ENCODE results near the gene TSPOAP1.
"Not testable (repeated sequence)": the region's sequence is repeated elsewhere in the genome, so short reads cannot be mapped to it uniquely, and the experiment has no call there.

TSPOAP1 gene

DNA sequence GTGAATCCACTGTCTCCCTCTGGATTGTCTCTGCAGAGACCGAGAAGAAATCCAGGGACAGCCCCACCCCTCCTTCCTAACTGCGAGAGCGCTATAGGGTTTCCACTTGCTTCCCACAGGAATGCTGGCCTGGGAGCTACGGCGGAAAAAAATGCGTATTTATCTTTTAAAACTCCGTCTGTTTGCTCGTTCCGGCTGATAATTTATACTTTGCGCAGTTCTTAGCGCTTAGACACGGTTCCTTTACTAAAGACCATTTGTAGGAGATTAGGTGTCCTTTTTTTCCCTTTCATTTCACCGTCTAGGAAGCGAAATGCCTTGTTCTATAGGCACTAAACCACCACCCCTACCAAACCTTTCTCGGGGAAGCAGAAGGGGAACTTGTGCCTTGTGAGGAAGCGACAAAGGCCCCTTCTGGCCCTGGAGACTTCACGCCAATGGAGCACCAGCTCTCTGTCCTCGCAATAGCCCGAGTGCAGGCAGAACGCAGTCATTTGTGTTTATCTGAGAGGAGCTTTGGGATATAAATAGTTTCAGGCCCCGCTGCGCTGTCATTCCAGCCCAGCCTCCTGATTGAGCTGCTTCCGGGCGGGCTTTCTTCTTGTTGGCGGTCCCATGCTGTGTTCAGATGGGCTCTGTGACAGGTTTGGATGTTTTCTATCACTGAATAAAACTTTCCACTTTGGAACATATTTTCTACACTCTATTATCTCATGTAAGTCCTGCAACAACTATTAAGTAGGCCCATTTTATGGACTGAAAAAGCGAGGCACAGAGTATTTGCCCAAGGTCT is 24.2 kb upstream of the TSPOAP1 start:
- Histone ChIP-seq H3K9ac (ENCODE audit: low read depth, low read length) (peak overlapping the region; percentile 85), H3K9me3 (ENCODE audit: control insufficient read depth, insufficient read depth, low read length) (no peaks in the 10 kb centered on the region), H3K4me1 (ENCODE audit: insufficient read depth, low read length) (peaks cover 4% of the 10 kb centered on the region), H3K36me3 (ENCODE audit: insufficient read depth, low read length) (peaks cover 23% of the 10 kb centered on the region)

DNA sequence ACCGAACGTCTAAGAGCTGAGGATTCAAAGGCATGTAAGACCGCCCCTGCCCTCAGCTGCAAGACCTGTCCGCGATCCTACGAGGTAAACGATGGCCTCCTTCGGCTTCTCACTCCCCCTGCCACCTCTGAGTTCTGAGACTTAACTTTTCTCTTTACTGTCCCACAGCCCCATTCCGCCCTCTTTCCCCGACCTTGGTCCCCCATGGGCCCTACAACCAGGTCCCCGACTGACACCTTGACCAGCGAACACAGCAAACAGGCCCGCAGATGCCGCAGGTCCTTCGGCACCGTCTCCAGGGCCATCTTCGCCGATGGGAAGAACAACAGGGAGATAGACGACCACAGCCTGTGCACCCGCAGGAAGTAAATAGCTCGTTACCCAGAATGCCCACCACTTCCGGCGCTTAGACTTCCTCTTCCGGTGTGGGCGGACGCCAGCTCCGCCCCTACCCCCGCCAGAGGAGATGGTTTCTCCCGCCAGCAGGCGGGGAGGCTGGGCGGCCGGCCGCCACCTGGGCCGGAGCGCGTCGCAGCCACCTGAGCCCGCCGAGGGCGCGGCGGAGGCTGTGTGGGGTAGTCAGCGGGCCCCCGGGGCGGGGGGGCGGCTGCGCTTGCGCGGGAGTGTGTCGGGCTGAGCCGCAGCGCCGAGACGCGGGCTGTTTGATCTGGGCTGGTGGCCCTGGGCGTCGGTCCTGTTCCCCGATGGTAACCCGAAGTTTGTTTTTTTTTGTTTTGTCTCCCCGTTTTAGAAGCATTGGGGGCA is 23.4 kb upstream of the TSPOAP1 start, which contains the start of gene SUPT4H1:
Gene SUPT4H1, minus strand, starts transcription at position 371 of the 765 bp plus-strand sequence. Its CDS starts 66 bp downstream, at position 305.
- H3K9me3 ChIP-seq (ENCODE audit: control insufficient read depth, insufficient read depth, low read length): no peaks in the 10 kb centered on the region
- H3K9ac ChIP-seq (ENCODE audit: low read depth, low read length): peak within 1 kb of the TSS; percentile 85
- H3K4me1 ChIP-seq (ENCODE audit: insufficient read depth, low read length): peaks cover 4% of the 10 kb centered on the region
- H3K36me3 ChIP-seq (ENCODE audit: insufficient read depth, low read length): peaks cover 31% of the 10 kb centered on the region

DNA sequence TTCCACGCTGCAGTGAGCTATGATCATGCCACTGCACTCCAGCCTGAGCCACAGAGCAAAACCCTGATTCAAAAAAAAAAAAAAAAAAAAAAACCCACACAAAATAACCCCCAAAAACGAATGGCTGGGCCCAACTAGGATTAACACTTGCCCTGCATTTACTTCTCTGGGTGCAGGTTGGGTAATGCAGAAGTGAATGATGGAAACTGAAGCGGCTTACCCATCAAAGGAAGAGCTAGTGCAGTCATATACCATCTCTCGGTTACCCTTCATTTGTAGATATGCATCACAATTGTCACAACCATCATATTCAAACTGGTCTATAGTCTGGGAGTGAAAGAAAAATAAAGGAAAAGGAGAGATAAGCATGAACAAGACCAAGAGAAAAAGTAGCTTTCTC is 22.6 kb upstream of the TSPOAP1 start:
- H3K9me3 ChIP-seq (ENCODE audit: control insufficient read depth, insufficient read depth, low read length): no peaks in the 10 kb centered on the region
- H3K4me1 ChIP-seq (ENCODE audit: insufficient read depth, low read length): peaks cover 4% of the 10 kb centered on the region
- peaks cover 35% of the 10 kb centered on the region for H3K36me3 ChIP-seq (ENCODE audit: insufficient read depth, low read length)
- H3K9ac ChIP-seq (ENCODE audit: low read depth, low read length): peak overlapping the region; percentile 85

DNA sequence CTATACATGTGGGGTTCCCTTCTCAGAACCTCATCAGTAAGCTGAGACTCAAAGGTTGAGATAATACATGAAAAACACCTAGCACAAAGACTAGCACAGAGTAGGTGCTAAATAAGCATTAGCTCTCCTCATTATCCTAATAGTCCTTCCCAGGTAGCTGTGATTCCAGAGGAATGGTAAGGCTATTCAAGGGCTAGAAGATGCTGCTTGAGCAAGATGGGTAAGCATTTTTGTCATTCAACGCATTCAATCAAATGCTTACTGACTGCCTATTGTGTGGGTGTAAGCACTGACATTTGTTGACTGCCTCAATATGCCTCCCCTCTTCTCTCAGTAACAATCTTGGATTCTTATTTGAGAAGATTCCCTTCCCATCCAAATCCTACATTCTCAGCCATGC is 19.4 kb upstream of the TSPOAP1 start:
- Histone ChIP-seq H3K9me3 (ENCODE audit: control insufficient read depth, insufficient read depth, low read length) (no peaks in the 10 kb centered on the region), H3K36me3 (ENCODE audit: insufficient read depth, low read length) (peaks cover 55% of the 10 kb centered on the region), H3K9ac (ENCODE audit: low read depth, low read length) (no peak overlapping the region), H3K4me1 (ENCODE audit: insufficient read depth, low read length) (no peaks in the 10 kb centered on the region; the same call in 1 of the 2 replicates)

DNA sequence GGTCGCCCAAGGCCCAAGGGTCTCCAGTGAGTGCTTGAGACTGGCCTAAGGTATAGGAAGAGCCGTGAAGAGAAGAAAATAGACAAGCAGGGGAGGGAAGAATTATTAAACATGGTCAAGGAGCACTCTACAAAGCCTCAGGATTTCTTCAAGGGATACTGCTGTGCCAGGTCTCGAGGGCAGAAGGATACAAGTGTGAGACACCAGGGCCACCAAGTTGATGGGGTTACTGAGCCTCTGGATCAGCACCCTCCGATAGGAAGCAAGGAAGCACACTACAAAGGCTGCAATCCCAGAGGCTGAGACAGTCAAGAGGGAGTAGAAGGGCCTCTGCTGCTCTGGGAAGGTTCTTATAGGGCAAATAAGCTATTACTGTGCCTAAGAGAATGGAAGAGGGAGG is 16.9 kb upstream of the TSPOAP1 start:
- no peak overlapping the region for H3K9ac ChIP-seq (ENCODE audit: low read depth, low read length)
- H3K4me1 ChIP-seq (ENCODE audit: insufficient read depth, low read length): no peaks in the 10 kb centered on the region
- H3K36me3 ChIP-seq (ENCODE audit: insufficient read depth, low read length): peaks cover 52% of the 10 kb centered on the region
- no peaks in the 10 kb centered on the region for H3K9me3 ChIP-seq (ENCODE audit: control insufficient read depth, insufficient read depth, low read length)

DNA sequence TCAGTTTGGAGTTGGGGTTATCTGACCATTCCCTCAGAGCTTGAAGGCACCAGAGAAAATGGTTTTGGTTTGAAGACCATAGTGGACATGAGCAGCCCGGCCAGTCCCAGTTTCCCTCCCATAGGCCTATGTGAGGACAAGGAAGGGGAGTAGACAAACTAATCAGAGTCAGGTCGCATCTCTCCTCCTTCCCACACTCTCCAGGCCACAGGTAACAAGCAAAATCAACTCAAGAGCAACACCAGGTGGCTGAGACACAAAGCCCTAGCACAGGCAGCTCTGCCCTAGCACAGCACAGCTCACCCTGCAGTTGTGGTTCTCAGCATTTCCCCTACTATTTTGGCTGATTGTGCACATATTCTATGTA is 16.2 kb upstream of the TSPOAP1 start:
- no peak overlapping the region for H3K9ac ChIP-seq (ENCODE audit: low read depth, low read length)
- H3K9me3 ChIP-seq (ENCODE audit: control insufficient read depth, insufficient read depth, low read length): no peaks in the 10 kb centered on the region
- H3K36me3 ChIP-seq (ENCODE audit: insufficient read depth, low read length): peaks cover 50% of the 10 kb centered on the region
- peaks cover 5% of the 10 kb centered on the region for H3K4me1 ChIP-seq (ENCODE audit: insufficient read depth, low read length)

DNA sequence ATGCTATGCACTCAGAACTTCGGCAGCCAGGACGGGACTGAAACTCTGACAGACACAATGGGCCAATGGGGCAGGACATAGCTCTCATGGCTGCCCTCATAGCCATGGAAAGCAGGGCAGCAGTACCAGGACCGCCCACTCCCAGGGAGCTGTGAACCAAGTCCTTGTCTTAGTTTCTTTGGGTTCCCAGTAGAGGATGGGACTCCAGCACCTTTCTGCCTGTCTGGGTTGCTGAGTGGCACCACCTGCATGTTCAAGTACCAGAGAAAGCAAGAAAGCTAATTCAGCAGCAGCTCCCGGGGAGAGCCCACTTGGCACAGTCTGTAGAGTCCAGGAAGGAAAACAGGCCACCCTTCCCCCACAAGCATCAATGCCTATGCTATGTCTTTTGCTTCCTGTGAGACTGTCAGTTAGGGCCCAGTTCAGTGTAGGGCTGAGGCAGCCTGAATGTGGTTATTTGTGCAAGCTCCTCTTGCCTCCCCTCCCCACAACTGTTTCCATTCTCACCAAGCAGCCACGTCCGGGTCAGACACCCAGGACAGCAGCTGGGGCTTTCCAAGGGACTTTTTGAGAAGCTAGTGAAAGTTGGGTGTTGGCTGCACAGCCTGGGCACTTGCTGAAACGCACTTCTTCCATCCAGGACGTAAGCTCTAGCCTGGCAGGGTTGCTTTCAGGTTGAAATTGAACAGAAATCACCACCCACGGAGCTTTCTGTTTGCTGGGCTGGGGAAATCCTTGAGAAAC is 15.6 kb upstream of the TSPOAP1 start:
- Histone ChIP-seq H3K9ac (ENCODE audit: low read depth, low read length) (no peak overlapping the region), H3K9me3 (ENCODE audit: control insufficient read depth, insufficient read depth, low read length) (no peaks in the 10 kb centered on the region), H3K36me3 (ENCODE audit: insufficient read depth, low read length) (peaks cover 45% of the 10 kb centered on the region), H3K4me1 (ENCODE audit: insufficient read depth, low read length) (peaks cover 11% of the 10 kb centered on the region)

DNA sequence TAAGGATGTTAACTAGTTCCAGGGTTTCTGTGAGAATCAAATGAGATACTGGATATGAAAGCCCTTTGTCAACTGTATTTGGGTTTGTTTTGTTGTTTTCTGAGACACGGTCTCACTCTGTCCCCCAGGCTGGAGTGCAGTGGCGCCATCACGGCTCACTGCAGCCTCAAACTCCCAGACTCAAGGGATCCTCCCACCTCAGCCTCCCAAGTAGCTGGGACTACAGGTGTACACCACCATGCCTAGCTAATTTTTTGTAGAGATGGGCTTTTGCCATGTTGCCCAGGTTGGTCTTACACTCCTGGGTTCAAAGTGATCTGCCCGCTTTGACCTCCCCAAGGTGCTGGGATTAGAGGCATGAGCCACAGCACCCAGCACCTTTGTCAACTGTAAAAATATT is 14.5 kb upstream of the TSPOAP1 start:
- H3K36me3 ChIP-seq (ENCODE audit: insufficient read depth, low read length): peaks cover 35% of the 10 kb centered on the region
- H3K9me3 ChIP-seq (ENCODE audit: control insufficient read depth, insufficient read depth, low read length): no peaks in the 10 kb centered on the region
- H3K9ac ChIP-seq (ENCODE audit: low read depth, low read length): no peak overlapping the region
- H3K4me1 ChIP-seq (ENCODE audit: insufficient read depth, low read length): peaks cover 18% of the 10 kb centered on the region

DNA sequence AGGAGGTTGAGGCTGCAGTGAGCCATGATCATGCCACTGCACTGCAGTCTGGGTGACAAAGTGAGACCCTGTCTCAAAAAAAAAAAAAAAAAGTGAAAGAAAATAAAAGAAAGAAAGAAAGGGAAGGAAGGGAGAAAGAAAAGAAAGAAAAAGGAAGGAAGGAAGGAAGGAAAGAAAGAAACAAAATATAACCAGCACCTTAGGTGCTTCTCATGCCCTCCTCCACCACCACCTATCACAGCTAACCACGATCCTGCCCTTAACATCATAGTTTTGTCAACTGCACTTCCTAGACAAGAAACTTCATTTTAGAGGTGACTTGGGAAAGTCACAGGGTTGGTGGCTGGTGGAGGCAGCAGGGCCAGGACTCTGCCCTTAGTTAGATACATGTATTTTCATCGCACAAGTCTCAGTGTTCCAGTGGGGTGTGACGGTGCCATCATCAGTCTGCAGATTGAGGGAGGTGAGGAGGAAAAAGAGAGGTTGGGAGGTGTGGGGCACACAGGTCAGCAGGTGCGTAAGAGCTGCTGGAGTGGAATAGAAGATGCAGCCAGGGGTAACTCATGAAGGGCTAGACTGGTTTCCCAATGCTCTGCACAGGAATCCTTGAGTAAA is 13.4 kb upstream of the TSPOAP1 start:
- Histone ChIP-seq H3K9me3 (ENCODE audit: control insufficient read depth, insufficient read depth, low read length) (no peaks in the 10 kb centered on the region), H3K9ac (ENCODE audit: low read depth, low read length) (no peak overlapping the region), H3K4me1 (ENCODE audit: insufficient read depth, low read length) (peaks cover 26% of the 10 kb centered on the region), H3K36me3 (ENCODE audit: insufficient read depth, low read length) (peaks cover 24% of the 10 kb centered on the region)

DNA sequence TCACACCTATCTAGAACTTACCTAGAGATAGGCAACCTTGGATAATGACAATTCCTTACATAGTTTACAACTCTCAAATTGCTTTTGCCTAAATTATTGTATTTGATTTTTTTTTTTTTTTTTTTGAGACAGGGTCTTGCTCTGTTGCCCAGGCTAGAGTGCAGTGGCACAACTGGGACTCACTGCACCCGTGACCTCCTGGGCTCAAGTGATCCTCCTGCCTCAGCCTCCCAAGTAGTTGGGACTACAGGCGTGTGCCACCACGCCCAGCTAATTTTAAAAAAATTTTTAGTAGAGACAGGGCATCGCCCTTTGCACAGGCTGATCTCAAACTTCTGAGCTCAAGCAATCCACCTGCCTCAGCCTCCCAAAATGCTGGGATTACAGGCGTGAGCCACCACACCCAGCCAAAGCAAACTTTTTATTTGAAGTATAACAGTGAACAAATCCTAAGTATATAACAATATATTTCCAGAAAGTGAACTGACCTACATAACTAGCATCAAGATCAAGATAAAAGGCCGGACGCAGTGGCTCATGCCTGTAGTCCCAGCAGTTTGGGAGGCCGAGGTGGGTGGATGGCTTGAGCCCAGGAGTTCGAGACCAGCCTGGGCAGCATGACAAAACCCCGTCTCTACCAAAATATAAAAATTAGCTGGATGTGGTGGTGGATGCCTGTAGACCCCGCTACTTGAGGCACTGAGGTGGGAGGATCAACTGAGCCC is 12.7 kb upstream of the TSPOAP1 start:
- Histone ChIP-seq H3K4me1 (ENCODE audit: insufficient read depth, low read length) (peaks cover 33% of the 10 kb centered on the region), H3K36me3 (ENCODE audit: insufficient read depth, low read length) (peaks cover 20% of the 10 kb centered on the region)
- not testable (repeated sequence) for H3K9ac ChIP-seq (ENCODE audit: low read depth, low read length); H3K9me3 ChIP-seq (ENCODE audit: control insufficient read depth, insufficient read depth, low read length)

DNA sequence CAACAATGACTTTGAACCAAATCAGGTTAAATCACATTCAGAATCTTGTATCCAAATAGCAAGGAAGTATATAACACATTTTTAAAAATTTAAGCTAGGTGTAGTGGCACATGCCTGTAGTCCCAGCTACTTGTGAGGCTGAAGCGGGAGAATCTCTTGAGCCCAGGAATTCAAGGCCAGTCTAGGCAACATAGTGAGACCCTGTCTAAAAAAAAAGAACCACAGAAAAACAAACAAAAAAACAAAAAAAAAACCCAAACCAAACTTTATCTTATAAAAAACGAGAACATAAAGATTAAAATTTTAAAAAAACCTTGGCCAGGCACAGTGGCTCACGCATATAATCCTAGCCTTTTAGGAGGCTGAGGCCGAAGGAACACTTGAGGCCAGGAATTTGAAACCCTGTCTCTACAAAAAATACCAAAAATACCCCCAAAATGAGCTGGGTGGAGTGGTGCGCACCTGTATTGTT is 11.8 kb upstream of the TSPOAP1 start:
- Histone ChIP-seq H3K9ac (ENCODE audit: low read depth, low read length) (no peak overlapping the region), H3K4me1 (ENCODE audit: insufficient read depth, low read length) (peaks cover 41% of the 10 kb centered on the region), H3K36me3 (ENCODE audit: insufficient read depth, low read length) (peaks cover 14% of the 10 kb centered on the region), H3K9me3 (ENCODE audit: control insufficient read depth, insufficient read depth, low read length) (no peaks in the 10 kb centered on the region)

DNA sequence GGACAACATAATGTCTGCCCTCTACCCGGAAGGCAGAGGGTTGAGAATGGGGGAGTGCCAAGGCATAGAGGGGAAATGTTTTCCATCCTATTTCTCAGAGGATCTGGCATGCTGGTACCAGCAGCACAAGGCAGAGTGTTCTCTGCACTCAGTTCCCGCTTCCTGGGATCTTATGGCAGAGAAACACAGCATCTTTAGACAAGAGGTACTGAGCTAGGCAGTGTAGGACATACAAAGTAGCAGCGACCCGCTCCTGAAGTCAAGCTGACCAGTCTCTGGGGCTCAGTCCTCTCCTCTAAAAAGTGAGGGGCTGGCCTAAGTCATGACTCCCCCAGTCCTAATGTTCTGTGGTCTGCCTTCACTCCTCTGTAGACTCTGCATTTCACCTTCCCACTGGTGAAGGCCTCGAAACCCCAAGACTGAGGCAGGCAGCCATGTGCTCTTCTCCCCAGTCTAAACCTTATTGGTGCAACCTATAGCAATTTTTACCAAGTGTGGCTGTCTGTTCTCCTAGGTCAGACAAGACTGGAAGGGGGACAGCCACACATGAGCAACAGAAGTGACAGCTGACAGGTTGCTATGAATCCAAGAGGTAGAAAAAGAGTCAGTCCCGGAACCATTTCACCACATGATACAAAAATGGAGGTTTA is 11.3 kb upstream of the TSPOAP1 start:
- Histone ChIP-seq H3K36me3 (ENCODE audit: insufficient read depth, low read length) (peaks cover 11% of the 10 kb centered on the region), H3K9ac (ENCODE audit: low read depth, low read length) (peak overlapping the region; percentile 38; the same call in 1 of the 2 replicates), H3K4me1 (ENCODE audit: insufficient read depth, low read length) (peaks cover 41% of the 10 kb centered on the region), H3K9me3 (ENCODE audit: control insufficient read depth, insufficient read depth, low read length) (no peaks in the 10 kb centered on the region)
